ENCODE measurements around the gene ZNF84.

GRCh38 chr12:133080368-133081158 is 43.3 kb downstream of the ZNF84 start, which contains the start of gene ZNF140:
- peak; percentile 21 to 44 (median 34) for TF ChIP-seq CTCF (IDR thresholded peaks at IDR 0.05)
- TF ChIP-seq POLR2A (IDR thresholded peaks at IDR 0.05) = peak; percentile 62

All from right lobe of liver (tissue), 4 donors.